Measurements from ENCODE around the gene LRWD1. TPM values are rescaled to one million over a fixed set of nuclear protein-coding genes. Genes with fewer than 3 reads are reported as not detected.

Gene LRWD1
- 39.5 TPM for total RNA-seq

DNA sequence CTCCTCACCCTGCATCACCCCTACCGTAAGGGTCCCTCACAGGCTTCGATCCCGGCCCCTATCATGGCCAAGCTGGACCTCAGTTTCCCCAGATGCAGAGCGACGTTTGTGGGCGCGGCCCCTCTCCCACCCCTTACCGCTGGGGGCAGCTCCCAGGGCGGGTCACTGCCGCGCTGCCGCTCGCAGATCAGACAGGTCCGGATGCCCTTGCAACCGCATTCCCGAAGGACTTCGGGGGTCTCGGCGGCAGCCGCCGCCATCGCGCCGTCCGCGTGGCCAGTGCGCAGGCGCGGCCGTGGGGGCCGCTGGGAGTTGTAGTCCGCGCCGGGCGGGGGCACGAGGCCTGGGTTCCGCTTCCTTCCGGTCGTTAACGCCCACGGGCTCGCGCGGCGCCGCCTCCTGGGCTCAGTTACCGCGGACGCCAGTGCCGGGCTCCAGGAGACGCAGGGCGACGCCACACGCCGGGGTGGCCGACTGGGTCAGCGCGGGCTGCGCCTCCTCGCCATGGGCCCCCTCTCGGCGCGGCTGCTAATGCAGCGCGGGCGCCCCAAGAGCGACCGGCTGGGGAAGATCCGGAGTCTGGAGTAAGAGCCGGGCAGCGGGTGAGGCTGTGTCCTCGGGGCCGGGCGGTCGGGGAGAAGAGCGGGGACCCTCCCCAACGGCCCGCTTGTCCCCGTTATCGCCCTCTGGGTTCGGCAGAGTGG is at the start of gene LRWD1, which contains the start of gene ALKBH4:
Gene LRWD1 (plus strand): TSS at position 408 of the 704 bp plus-strand sequence. CDS start 97 bp downstream, at position 505.
Gene ALKBH4 (minus strand): TSS at position 287 of the 704 bp plus-strand sequence. CDS start 27 bp downstream, at position 260.
- peak; percentile 82 for DNase-seq

DNA sequence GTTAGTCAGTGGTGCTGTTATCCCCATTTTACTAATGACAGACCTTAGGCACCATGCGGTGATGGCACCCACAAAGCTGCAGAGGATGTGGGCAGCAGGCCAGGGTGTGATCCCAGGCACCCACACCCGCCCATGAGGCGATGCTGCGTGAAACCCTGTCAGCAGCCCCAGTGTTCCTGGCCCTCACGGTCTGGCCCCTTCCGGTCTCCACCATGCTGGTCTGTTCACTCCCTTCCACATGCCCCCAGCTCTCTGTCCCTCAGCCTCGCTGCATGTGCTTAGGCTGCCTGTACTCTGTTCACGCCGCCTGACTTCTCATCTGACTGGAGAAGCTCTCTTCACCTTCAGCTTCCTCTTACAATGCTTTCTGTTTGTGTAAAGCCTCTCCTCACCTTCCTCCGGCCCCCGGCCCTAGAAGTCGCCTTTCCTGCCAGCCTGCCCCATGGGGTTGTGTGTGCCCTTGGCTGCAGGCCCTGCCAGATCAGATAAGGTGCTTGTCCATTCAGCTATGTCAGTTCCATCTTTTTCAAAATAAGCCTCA is 49.0 kb upstream of the LRWD1 start:
- DNase-seq = no peak

DNA sequence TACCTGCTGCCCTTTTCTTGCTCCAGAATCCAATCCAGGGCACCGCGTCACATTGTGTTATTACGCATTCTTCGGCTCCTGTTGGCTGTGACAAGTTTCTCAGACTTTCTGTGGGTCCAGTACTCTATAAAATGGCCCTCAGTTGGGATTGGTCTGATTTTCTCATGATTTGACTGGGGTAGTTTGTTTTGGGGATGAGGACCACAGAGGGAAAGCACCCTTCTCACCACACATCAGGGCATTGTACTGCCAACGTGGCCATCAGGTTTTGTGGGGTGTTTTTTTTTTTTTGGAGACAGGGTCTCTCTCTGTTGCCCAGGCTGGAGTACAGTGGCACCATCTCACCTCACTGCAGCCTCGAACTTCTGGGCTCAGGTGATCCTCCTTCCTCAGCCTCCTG is 48.4 kb upstream of the LRWD1 start:
- no peak for DNase-seq

DNA sequence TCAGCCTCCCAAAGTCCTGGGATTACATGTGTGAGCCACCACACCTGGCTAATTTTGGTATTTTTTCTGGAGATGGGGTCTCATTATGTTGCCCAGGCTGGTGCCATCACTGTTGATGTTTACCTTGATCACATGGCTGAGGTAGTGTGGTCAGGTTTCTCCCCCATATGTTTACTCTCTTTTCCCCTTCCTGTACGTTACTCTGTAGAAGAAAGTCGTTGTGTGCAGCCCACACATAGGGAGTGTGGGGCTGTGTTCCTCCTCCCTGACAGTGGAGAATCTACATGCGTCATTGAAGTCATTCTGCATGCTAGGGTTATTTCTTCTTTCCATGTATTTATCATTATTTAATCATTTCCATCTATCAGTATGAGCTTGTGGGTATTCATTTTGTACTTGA is 47.7 kb upstream of the LRWD1 start:
- DNase-seq = no peak

DNA sequence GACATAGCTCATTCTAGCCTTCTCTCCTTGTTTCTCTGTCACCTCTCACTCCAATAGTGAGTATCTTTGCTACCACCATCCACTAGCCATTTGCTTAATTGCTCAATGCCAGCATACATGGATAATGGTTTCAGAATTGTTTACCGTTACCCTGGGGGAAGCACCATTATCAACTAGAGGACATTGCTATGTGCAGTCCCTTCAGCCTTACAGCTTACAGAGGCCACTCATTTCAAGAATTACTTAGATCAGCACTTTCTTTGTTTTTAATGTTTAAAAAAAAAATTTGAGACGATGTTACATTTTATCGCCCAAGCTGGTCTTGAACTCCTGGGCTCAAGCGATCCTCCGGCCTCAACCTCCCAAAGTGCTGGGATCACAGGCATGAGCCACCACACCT is 46.2 kb upstream of the LRWD1 start:
- DNase-seq = no peak

DNA sequence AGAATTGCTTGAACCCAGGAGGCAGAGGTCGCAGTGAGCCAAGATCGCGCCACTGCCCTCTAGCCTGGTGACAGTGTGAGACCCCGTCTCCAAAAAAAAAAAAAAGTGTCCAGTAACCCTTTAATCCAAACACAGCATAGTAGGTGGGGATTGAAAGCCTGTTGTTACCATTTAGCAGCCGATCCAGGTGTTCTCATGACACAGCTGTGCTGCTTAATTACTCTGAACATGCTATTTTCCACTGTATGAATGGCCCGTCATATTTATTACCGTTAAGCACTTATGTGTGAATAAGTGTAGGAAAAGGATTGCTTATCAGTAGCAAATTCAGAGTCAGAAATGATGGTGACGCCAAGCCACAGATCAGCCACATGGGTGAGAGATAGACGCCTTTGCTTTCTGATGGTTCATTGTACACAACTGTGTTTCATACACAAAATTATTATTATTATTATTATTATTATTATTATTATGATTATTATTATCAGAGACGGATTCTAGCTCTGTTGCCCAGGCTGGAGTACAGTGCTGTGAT is 43.0 kb upstream of the LRWD1 start:
- no peak for DNase-seq

DNA sequence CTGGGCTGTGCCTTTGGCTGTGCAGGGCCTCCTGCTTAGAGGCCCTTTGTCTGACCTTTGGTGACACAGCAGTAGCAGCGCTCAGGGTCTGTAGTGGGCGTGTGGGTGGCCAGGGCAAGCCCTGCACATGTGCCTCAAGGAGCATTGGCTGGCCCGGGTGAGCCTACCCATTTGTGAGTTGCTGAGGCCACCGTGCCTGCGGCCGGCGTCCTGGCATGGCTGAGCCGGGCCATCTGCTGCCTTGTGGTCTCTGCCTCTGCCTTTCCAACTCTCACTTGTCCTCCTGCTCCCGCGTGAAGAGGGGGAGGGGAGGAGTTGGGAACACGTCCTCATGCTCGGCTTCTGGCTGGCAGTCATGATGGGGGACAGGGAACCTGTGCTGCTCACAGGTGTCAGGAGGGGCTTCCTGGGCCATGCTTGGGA is 40.6 kb upstream of the LRWD1 start:
- no peak for DNase-seq

DNA sequence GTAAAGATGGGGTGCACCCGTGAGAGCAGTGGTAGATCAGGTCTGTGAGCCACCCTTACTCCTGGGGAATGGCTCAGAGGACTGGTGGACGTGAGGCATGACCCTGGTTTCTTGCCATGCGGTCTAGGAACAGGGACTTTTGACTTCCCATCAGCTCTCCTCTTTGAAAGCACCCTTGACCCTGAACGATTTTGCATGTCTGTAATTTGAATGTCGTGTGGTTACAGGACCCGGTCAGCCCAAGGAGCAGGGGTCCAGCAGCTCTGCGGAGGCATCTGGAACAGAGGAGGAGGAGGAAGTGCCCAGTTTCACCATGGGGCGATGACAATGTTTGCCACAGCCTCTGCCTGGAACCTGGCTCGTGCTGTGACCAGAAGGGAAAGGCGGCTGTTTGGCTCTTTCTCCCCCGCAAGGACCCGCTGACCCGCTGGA is 40.0 kb upstream of the LRWD1 start:
- DNase-seq = no peak

DNA sequence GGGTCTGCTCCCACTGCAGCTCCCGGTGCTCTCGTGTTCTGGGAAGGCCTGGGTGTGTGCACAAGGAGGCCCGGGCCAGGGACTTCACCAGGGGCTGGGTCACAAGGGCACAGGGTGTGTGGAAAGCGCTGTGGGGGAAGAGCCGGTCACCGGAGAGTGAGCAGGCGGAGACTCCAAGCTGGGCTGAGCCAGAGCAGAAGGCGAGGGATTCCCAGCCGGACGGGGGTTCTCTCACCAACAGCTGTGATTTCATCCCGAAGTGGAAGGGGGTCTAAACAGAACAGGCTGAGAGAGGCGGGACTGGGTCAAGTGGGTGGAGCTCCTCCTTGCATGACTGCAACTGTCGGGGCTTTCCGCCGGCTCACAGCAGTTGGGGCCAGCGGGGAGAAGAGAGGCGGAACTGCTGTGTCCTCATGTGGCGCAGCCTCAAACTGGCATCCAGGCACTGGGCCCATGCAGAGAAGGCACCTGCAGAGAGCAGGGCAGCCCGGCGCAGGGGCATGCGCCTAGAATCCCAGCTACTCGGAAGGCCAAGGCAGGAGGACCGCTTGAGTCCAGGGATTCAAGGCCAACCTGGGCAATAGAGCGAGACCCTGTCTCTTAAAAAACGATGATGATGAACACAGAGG is 39.0 kb upstream of the LRWD1 start:
- DNase-seq = no peak

DNA sequence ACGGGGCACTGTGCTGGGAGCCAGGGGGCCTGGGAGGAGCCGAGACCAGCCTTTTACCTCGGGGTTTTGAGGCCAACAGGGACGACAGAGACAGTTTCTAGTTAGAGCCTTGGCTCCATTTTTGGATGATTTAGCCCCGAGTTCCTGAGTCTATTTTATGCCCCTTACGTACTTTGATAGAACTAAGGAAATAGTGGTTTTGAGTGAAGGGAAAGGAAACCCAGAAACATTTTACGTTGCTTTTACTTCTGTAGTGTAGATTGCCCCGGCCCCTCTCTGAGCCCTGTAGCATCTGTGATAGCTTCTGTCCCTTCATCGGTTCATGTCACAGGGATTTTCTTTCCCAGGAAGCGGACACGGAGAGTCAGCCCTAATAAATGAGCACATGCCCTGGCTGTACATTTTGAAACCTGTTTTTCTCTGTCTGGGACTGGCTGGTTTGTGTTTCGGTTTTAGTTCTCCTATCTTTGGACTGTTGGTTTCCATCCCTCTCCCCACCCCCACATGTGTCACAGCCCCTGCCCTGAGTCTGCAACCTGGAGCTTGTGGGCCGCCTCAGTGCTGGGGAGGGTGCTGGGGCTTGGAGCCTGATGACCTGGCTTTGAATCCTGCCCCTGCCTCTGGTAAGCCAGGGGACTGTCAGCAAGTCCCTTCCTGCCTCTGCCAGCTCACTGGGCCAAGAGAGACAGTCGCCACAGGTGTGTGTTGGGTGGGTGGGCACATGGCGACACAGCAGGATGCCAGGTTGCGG is 38.3 kb upstream of the LRWD1 start:
- DNase-seq = no peak

DNA sequence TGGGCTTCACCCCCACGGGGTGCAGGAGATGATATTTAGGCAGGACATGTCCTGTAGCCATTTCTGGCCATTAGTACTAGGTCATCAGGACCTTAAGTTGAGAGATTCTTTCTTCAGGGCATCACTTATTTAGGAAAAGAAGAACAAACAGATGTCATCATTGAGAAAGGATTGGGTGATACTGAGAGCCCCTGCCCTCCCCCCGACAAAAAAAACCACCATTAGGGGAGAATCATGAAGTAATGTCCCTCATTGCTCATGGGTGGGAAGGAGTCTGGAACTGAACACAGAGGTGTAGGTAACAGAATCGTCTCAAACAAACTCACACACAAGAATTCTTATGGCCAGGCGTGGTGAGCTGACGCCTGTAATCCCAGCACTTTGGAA is 37.8 kb upstream of the LRWD1 start:
- DNase-seq = no peak

DNA sequence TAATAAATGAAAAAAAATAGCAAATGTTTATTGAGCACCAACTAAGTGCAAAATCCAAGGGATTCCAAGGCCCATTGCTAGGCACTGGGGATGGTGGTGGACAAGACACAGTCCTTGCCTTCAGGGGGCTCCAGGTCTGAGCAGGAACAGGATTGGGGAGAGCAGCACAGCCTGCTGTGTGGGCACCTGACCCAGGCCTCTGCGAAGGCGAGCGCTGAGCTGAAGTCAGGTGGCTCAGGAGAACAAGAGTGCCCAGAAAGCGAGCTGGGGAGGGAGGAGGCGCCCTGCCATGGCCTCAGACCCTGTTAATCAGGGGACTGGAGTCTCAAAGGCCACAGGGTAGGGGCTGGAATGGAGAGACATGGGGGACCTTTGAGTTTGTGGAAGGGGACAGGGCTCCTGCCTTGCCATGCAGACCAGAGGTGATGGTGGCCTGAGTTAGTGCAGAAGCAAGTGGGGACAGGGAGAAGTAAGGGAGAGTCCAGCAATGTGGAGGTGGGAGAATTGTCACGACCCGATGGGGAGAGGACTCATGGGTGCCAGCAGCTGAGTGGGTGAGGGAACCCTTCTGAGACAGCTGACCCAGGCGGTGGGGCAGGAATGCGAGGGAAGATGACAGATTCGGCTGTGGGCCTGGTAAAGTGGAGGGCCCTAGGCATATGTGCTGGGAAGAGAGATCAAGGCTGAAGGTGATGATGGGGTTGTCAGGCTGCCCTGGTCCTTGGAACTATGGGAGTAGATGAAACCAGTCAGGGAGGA is 35.5 kb upstream of the LRWD1 start:
- DNase-seq = no peak

DNA sequence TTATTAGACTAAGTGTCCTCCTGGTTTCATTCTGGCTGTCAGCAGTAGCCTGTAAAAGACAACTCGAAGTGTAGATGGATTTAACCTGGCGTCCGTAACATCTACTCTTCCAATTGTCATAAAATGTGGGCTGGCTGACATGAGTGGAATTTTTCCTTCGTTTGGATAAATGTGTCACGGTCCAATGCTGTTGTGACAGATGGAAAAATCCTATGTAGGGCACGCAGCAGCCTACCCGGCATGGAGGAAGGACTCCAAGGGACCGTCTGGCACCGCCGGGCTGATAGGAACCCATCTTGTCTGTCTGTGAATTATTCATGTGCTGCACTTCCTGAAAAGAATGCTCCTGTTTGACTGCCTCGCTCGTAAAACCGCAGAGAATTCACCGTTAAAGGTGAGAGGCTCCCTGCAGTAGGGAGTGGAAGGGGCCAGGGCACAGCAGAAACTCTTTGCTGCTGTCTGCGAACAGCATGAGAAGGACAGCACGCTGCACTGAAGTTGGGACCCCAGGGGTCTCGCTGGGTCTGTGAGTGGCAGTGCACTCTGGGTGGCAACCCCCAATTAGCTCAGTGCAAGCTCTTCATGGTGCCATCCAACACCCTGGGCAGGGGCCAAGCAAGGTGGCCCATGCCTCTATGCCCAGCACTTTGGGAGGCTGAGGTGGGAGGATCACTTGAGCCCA is 33.0 kb upstream of the LRWD1 start:
- peak; percentile 67 for DNase-seq

DNA sequence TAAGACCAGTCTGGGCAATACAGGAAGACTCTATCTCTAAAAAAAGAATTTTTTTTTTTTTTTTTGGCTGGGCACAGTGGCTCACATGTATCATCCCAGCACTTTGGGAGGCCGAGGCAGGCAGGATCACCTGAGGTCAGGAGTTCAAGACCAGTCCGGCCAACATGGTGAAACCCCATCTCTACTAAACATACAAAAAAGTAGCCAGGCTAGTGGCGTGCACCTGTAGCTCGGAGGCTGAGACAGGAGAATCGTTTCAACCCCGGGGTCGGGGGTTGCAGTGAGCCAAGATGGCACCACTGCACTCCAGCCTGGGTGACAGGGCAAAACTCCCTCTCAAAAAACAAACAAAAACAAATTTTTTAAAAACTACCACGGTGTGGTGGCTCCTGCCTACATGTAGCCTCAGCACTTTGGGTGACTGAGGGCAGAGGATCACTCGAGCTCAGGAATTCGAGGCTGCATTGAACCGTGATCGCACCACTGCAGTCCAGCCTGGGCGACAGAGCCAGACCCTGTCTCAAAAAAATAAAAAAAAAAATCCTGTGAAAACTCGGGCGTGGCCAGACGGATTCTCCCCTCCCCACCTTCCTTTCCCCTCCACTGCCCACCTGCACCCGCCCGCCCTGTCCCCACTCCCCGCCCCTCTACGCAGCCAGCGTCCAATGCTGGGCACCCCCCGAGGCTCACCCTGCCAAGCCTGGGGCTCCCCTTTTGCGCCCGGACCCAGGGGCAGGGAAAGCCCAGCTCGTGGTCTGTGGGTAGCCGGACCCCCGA is 32.2 kb upstream of the LRWD1 start:
- DNase-seq = no peak

DNA sequence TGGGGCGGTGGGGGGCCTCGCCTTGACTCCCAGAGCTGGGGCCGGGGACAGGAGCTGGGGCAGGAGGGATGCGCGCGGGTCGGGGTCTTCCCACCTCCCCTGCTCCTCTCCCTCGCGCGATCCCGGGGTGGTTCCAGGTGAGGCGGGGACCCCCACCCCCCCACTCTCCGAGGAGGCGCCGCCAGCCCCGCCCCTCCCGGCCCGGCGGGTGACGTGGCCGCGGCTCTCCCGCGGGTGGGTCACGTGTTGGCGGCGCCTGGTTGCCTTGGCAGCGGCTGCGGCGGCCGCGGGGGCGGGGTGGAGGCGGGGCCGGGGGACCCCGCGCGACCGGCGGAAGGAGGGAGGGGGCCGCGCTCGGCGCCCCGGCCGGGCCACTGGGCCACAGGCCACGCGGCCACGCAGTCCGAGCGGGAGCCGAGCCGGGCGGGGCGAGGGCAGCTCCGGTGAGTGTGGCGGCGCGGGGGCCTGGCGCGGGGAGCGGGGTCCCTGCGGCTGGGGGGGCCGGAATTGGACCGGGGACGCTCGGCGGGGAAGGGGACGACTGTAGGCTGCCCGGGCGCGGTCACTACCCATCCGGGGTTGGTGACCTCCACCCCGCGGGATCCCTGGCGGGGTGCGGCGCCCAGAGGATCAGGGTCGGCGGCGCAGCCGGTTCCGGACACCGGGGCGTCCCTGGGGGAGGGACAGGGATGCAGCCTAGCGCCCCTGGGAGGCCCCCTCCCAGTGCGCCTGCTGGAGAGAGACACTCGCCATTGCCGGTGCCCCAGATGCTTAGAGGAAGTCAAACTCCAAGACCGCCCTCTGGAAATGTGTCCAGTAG is 31.4 kb upstream of the LRWD1 start, which contains the start of gene ORAI2:
Gene ORAI2 (plus strand): TSS at position 357 of the 820 bp plus-strand sequence. CDS start 5,382 bp downstream, outside the sequence.
- peak; percentile 53 for DNase-seq

DNA sequence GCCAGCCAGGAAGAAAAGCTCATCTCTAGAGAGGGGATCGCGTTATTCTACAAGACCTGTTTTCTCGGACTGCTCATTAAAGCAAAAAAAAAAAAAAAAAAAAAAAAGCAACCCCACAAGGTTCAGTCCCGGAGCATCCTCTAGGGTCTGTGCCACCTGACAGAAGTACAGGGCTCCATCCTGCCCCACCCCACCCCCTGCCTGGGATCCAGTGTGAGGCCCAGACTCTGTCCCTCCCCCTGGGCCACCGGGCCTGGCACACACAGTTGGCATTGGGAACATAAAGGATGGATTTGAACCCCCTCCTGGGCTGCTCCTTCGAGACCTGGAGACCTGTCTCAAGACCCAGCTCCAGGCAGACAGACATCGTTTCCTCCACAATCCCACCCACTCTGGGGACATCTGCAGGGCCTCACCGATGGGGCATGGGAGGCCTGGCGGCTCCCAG is 30.7 kb upstream of the LRWD1 start:
- DNase-seq = no peak

DNA sequence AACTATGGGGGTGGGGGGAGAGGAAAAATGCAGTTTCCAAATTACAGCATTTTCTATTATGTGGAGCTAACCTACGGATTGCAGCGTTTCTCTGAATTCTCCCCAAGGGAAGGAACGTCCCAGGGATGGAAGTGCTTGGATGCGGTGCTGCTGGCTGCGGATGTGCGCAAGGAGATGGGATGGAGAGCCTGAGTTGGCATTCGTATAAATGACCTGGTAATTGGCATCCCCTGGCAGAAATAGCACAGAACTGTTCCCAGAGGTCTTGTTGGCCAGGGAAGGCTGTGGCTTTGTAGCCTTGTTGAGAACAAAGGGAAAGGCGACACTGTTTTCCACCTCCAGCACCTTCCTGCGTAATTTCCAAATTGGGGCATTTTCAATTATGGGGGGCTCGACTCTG is 28.7 kb upstream of the LRWD1 start:
- no peak for DNase-seq

DNA sequence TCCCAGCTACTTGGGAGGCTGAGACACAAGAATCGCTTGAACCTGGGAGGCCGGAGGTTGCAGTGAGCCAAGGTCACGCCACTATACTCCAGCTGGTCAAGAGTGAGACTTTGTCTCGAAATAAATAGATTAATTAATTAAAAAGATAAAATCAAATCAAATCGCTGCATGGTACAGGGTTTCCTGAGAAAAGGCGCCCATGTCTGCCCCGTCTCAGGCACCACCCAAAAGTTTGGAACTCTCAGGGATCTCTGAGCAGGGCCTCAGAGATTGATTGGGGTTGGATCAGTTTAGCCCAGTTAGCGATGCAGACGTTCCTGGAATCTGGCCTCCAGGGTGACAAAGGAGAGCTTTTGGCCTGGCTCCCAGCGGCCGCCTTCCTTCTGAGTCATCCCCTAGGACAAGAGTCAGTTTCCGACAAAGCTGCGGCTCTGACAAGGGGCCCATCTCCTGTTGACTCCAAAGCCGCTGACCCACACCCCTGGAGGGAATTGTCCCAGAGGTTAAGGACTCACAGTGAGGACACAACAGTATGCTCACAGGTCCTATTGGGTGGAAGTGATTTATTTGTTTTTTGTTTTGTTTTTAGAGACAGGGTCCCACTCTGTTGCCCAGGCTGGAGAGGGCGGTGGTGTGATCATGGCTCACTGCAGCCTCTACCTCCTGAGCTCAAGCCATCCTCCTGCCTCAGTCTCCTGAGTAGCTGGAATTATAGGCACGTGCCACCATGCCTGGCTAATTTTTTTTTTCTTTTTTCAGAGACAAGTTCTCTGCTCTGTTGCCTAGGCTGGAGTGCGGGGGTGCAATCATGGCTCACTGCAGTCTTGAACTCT is 24.6 kb upstream of the LRWD1 start:
- DNase-seq = no peak
